NOMO-1 (cell line): ENCODE measurements around the gene CDAN1.

ENCODE experiments used
- DNase-seq, 2 experiments: peaks; one replicate each; lab custom pipeline; 2025; ENCODE audit not compliant: unreplicated experiment in 2 of 2; lab: John Stamatoyannopoulos, UW

The CDAN1 gene

GRCh38 chr15:42735382-42736165, 1.4 kb downstream of the CDAN1 start:
- DNase-seq = no peak

- no peak for DNase-seq
Measured at GRCh38 chr15:42734076-42734672, 2.8 kb downstream of the CDAN1 start.

GRCh38 chr15:42733027-42733426, 3.9 kb downstream of the CDAN1 start:
- DNase-seq = no peak

GRCh38 chr15:42732095-42732827, 4.7 kb downstream of the CDAN1 start:
- DNase-seq = no peak

GRCh38 chr15:42731461-42731860, 5.5 kb downstream of the CDAN1 start:
- no peak for DNase-seq

- no peak for DNase-seq
Measured at GRCh38 chr15:42730536-42730935, 6.4 kb downstream of the CDAN1 start.

- no peak for DNase-seq
Measured at GRCh38 chr15:42730135-42730534, 6.8 kb downstream of the CDAN1 start.

- DNase-seq = no peak
Measured at GRCh38 chr15:42729409-42729808, 7.5 kb downstream of the CDAN1 start.

- DNase-seq = no peak
Measured at GRCh38 chr15:42728972-42729371, 8.0 kb downstream of the CDAN1 start.

- DNase-seq = no peak
Measured at GRCh38 chr15:42728560-42728959, 8.4 kb downstream of the CDAN1 start.

GRCh38 chr15:42727750-42728381, 9.1 kb downstream of the CDAN1 start:
- no peak for DNase-seq

- no peak for DNase-seq
Measured at GRCh38 chr15:42726114-42726513, 10.8 kb downstream of the CDAN1 start.

GRCh38 chr15:42725331-42725903, 11.5 kb downstream of the CDAN1 start:
- no peak for DNase-seq

- DNase-seq = no peak
Measured at GRCh38 chr15:42724276-42724675, 12.7 kb downstream of the CDAN1 start.

GRCh38 chr15:42723068-42723467, 13.9 kb downstream of the CDAN1 start:
- no peak for DNase-seq

GRCh38 chr15:42721916-42722315, 15.0 kb downstream of the CDAN1 start:
- no peak for DNase-seq

GRCh38 chr15:42721016-42721415, 15.9 kb downstream of the CDAN1 start:
- DNase-seq = no peak

- DNase-seq = no peak
Measured at GRCh38 chr15:42720071-42720470, 16.9 kb downstream of the CDAN1 start.

- DNase-seq = no peak
Measured at GRCh38 chr15:42719043-42719442, 17.9 kb downstream of the CDAN1 start.

GRCh38 chr15:42716626-42717025, 20.3 kb downstream of the CDAN1 start:
- DNase-seq = no peak

- DNase-seq = no peak
Measured at GRCh38 chr15:42716125-42716524, 20.8 kb downstream of the CDAN1 start.
